ENCODE measurements around the gene BCAP31. TPM values are rescaled to one million over a fixed set of nuclear protein-coding genes. Genes with fewer than 3 reads are reported as not detected.
A peak's percentile ranks its signal among the peaks of the same experiment; 100 is the strongest.

The BCAP31 gene
- total RNA-seq, 1 experiment from 2014 or later: 138 TPM

DNA sequence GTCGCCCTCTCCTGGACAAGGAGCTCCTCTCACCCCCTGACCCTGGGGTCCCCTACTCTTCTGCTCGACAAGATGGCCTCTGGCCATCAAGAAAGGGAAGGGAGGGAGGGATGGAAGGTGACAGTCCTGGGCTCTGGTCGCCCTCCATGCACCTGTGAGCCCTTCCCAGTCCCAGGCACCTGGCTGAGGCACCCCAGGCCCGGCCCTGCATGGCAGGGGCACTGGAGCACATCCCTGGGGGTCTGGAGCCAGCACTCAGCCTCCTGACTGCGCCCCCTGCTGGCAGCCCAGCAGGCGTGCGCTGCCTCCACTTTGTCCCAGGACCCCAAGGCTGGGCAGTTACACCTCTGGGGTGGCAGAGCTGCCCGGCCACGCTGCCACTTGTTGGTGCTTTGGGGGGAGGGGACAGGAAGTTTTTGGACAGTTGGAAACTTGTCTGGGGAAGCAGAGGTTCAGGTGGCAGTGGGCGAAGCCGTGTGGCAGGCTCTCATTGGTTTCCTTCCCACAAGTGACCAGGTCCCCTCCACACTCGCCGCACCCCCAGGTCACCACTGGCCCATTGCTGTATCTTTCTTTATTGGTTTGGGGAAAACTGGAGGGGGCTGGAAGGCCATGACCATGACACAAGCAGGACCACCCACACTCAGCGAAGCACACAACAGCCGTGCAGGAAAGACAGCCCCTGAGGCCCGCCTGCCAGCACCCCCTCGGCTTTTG, 54.9 kb downstream of the BCAP31 start:
- H2AK5ac ChIP-seq (ENCODE audit: insufficient read length, low read length): no peak overlapping the region
- no peak overlapping the region for H2BK12ac ChIP-seq (ENCODE audit: insufficient read length, low read depth, low read length)
- no peaks in the 10 kb centered on the region for H3K23me2 ChIP-seq (ENCODE audit: insufficient read length, low read depth, low read length, poor library complexity, severe bottlenecking)
- H4K20me1 ChIP-seq (ENCODE audit: control insufficient read depth, insufficient read depth, insufficient read length): no peaks in the 10 kb centered on the region
- H3K14ac ChIP-seq (ENCODE audit: insufficient read depth, low read length): no peak overlapping the region
- no peak overlapping the region for H2AFZ ChIP-seq (ENCODE audit: low read length)
- H2BK15ac ChIP-seq (ENCODE audit: low read depth, low read length): no peak overlapping the region
- H2BK20ac ChIP-seq (ENCODE audit: low read depth, low read length, poor library complexity, severe bottlenecking): no peak overlapping the region
- H3K79me1 ChIP-seq (ENCODE audit: insufficient read depth, low read depth, low read length, poor library complexity, severe bottlenecking): no peaks in the 10 kb centered on the region
- no peak overlapping the region for H3K27ac Mint-ChIP-seq
- no peak overlapping the region for H3K23ac ChIP-seq (ENCODE audit: insufficient read length, low read depth, low read length)
- H3K79me2 ChIP-seq (ENCODE audit: insufficient read depth, low read length): no peaks in the 10 kb centered on the region
- no peak overlapping the region for H4K8ac ChIP-seq (replicated peaks; ENCODE audit: insufficient read length, low read depth, low read length)
- WGBS (ENCODE audit: extremely low coverage, insufficient read length, low lambda C conversion rate): no CpG with 5 or more reads among the region's 17 CpGs
- TF ChIP-seq, protein P1, sequence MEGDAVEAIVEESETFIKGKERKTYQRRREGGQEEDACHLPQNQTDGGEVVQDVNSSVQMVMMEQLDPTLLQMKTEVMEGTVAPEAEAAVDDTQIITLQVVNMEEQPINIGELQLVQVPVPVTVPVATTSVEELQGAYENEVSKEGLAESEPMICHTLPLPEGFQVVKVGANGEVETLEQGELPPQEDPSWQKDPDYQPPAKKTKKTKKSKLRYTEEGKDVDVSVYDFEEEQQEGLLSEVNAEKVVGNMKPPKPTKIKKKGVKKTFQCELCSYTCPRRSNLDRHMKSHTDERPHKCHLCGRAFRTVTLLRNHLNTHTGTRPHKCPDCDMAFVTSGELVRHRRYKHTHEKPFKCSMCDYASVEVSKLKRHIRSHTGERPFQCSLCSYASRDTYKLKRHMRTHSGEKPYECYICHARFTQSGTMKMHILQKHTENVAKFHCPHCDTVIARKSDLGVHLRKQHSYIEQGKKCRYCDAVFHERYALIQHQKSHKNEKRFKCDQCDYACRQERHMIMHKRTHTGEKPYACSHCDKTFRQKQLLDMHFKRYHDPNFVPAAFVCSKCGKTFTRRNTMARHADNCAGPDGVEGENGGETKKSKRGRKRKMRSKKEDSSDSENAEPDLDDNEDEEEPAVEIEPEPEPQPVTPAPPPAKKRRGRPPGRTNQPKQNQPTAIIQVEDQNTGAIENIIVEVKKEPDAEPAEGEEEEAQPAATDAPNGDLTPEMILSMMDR (conservative IDR thresholded peaks at IDR 0.05): peak; percentile 91
- H2BK5ac ChIP-seq (ENCODE audit: insufficient read length, low read length): no peak overlapping the region
- no peak overlapping the region for H3K27ac ChIP-seq (ENCODE audit: insufficient read length, low read depth, low read length)
- DNase-seq: peak; percentile 61
- H3K9me3 Mint-ChIP-seq: peaks cover 68 to 82% of the 10 kb centered on the region in 2 experiments
- H3T11ph ChIP-seq (ENCODE audit: low read length): no peak overlapping the region
- H4K91ac ChIP-seq (ENCODE audit: insufficient read length, low read depth, low read length): no peak overlapping the region
- peaks cover 15% of the 10 kb centered on the region for H3K9me3 ChIP-seq (ENCODE audit: control insufficient read depth, low read depth, low read length)
- H3K4me2 ChIP-seq (ENCODE audit: insufficient read depth, insufficient read length, low read length): no peak overlapping the region
- H3K27me3 ChIP-seq (ENCODE audit: insufficient read depth, low read length): no peaks in the 10 kb centered on the region; the same call in 1 of the 2 replicates
- no peaks in the 10 kb centered on the region for H3K4me1 ChIP-seq (ENCODE audit: insufficient read depth, low read length)
- no peak overlapping the region for H3K4me3 Mint-ChIP-seq
- H3K4ac ChIP-seq (ENCODE audit: low read depth, low read length): no peak overlapping the region
- peaks cover 8 to 19% of the 10 kb centered on the region in 2 experiments for H3K4me1 Mint-ChIP-seq
- no peak overlapping the region for H3K9ac ChIP-seq (ENCODE audit: extremely low read depth, insufficient read length, low read length)
- H3K27me3 Mint-ChIP-seq (ENCODE audit: low read depth): peaks cover 41% of the 10 kb centered on the region
- no peak overlapping the region for H3K18ac ChIP-seq (ENCODE audit: insufficient read length, low read depth, low read length)
- no peak overlapping the region for H3K56ac ChIP-seq (ENCODE audit: insufficient read length, low read depth, low read length)
- H2BK120ac ChIP-seq (ENCODE audit: low read depth, low read length, poor library complexity, severe bottlenecking): no peak overlapping the region
- peaks cover 2 to 17% (median 10%) of the 10 kb centered on the region in 3 experiments; a peak in 6 of 7 replicates for H3K36me3 Mint-ChIP-seq (ENCODE audit: insufficient read depth in 1 of 3, low read depth in 3 of 3)
- H4K5ac ChIP-seq (ENCODE audit: insufficient read length, low read depth, low read length): no peak overlapping the region
